Thymus (tissue), 11 donors: ENCODE results near the gene CCR5AS.
A peak's percentile ranks its signal among the peaks of the same experiment; 100 is the strongest.
"Not testable (repeated sequence)": the region's sequence is repeated elsewhere in the genome, so short reads cannot be mapped to it uniquely, and the experiment has no call there.

Experiments
- DNase-seq, 9 donors: peaks; one replicate each; pipeline ENCODE4 v3.0.0-alpha.2; 2013; ENCODE audit warnings: low spot score in 9 of 9, low read depth in 6 of 9, missing footprints in 1 of 9
- H3K27ac ChIP-seq, 2 donors: one replicate each; pipeline ENCODE4 v1.5.1; 2013; ENCODE audit warnings: control low read depth in 1 of 2, low read depth in 1 of 2, low read length in 1 of 2, mild to moderate bottlenecking in 1 of 2, moderate library complexity in 1 of 2
- H3K27me3 ChIP-seq, 2 donors: one replicate each; pipeline ENCODE4 v1.5.1; 2013; ENCODE audit warnings: low read length in 1 of 2; ENCODE audit not compliant: control insufficient read depth in 2 of 2, insufficient read depth in 1 of 2
- H3K36me3 ChIP-seq, 2 donors: one replicate each; pipeline ENCODE4 v1.5.1; 2013; ENCODE audit warnings: low read length in 1 of 2, mild to moderate bottlenecking in 1 of 2, moderate library complexity in 1 of 2; ENCODE audit not compliant: control insufficient read depth in 2 of 2, insufficient read depth in 2 of 2
- H3K4me1 ChIP-seq, 2 donors: one replicate each; pipeline ENCODE4 v1.5.1; 2013; ENCODE audit warnings: low read length in 2 of 2; ENCODE audit not compliant: control insufficient read depth in 2 of 2, insufficient read depth in 2 of 2
- H3K4me3 ChIP-seq, 2 donors: one replicate each; pipeline ENCODE4 v1.5.1; 2013; ENCODE audit warnings: low read length in 2 of 2, control low read depth in 1 of 2, mild to moderate bottlenecking in 1 of 2
- H3K9me3 ChIP-seq, 2 donors: one replicate each; pipeline ENCODE4 v1.5.1; 2013; ENCODE audit warnings: low read length in 1 of 2, mild to moderate bottlenecking in 1 of 2; ENCODE audit not compliant: control insufficient read depth in 2 of 2, insufficient read depth in 1 of 2
- WGBS: extraction: QIAGEN DNeasy Blood & Tissue Kit; methylation state at CpG from one replicate; pipeline ENCODE4 v1.1.7; 2013; 5-methylcytosine and 5-hydroxymethylcytosine counted together
- donor health status: healthy.

CCR5AS gene

DNA sequence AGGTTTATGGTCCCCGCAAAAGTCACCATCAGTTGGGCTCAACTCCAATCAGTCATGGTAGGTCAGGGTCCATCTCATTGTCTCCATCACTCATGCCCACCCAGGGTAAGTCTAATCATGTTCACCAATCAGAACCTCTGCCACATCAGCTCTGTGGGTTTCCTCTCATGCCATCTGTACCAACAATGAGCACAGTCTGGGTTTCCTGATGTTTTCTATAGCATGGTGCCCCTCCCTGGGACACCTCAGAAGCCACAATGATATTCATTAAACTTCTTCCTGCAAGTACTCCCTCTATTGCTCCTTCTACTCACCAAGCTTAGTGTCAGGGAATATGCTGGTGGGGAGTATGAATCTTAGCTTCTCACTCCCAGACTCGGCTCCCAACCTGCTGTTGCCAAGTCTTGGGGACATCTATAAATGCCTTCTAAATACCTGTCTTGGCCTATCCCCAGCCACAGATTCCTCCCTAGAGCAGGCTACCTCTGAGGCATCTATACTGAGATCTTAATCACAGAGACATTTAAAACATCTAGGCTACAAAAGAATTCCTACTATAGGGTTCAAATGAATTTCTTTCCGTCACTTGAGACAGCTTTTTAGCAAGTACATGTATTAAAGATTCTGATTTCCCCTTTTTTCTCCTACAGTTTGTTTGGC is 57.9 kb downstream of the CCR5AS start:
- Histone ChIP-seq H3K4me3 (no peak overlapping the region), H3K36me3 (no peaks in the 10 kb centered on the region), H3K9me3 (peaks cover 0 to 3% of the 10 kb centered on the region in 2 donors), H3K4me1 (peaks cover 14 to 32% of the 10 kb centered on the region in 2 donors), H3K27ac (peak overlapping the region in 1 of 2 donors; percentile 42), H3K27me3 (no peaks in the 10 kb centered on the region)
- peak in 1 of 9 donors; percentile 52 for DNase-seq
- WGBS = 57% methylated on average over 3 of the region's 3 CpGs

DNA sequence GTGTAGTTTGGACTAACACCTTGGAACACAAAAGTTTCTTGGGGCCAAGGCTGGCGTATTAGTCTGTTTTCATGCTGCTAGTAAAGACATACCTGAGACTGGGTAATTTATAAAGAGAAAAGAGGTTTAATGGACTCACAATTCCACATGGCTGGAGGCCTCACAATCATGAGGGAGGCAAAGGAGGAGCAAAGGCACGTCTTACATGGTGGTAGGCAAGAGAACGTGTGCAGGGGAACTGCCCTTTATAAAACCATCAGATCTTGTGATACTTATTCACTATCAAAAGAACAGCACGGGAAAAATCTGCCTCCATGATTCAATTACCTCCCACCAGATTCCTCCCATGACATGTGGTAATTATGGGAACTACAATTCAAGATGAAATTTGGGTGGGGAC is 62.4 kb downstream of the CCR5AS start:
- H3K27ac ChIP-seq = no peak overlapping the region
- 96% methylated on average over 4 of the region's 4 CpGs for WGBS
- no peak for DNase-seq

DNA sequence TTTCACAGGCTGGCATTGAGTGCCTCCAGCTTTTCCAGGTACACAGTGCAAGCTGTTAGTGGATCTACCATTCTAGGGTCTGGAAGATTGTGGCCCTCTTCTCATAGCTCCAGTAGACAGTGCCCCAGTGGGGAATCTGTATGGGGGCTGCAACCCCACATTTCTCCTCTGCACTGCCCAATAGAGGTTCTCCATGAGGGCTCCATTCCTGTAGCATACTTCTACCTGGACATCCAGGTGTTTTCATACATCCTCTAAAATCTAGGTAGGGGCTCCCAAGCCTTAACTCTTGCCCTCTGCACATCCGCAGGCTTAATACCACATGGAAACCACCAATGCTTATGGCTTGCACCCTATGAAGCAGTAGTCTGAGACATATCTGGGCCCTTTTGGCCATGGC is 68.0 kb downstream of the CCR5AS start:
- H3K36me3 ChIP-seq = no peaks in the 10 kb centered on the region
- no peak overlapping the region for H3K4me3 ChIP-seq
- H3K27ac ChIP-seq = no peak overlapping the region
- no peaks in the 10 kb centered on the region for H3K27me3 ChIP-seq
- 96% methylated on average over 1 of the region's 1 CpG for WGBS
- DNase-seq = no peak
- no peaks in the 10 kb centered on the region for H3K4me1 ChIP-seq
- H3K9me3 ChIP-seq = peaks cover 5 to 13% of the 10 kb centered on the region in 2 donors

More for the DNA sequence above, 62.4 kb downstream of the CCR5AS start:
- Histone ChIP-seq H3K4me3 (no peak overlapping the region), H3K36me3 (no peaks in the 10 kb centered on the region), H3K27me3 (no peaks in the 10 kb centered on the region), H3K9me3 (peaks cover 1 to 3% of the 10 kb centered on the region in 2 donors), H3K4me1 (peaks cover 5 to 8% of the 10 kb centered on the region in 2 donors)

DNA sequence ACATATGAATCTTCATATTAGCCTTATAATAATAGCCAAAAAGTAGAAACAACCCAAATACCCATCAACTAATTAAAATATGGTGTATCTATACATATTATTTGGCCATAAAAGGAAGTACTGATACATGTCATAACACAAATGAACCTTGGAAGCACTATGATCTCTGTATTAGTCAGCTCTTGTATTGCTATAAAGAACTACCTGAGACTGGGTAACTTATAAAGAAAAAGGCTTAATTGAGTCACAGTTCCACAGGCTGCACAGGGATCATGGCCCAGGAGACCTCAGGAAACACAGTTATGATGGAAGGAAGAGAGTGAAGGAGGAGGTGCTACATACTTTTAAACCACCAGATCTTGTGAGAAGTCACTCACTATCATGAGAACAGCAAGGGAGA is 69.0 kb downstream of the CCR5AS start:
- peaks cover 5 to 13% of the 10 kb centered on the region in 2 donors for H3K9me3 ChIP-seq
- H3K27ac ChIP-seq = no peak overlapping the region
- no peak for DNase-seq
- H3K27me3 ChIP-seq = no peaks in the 10 kb centered on the region
- no peak overlapping the region for H3K4me3 ChIP-seq
- H3K36me3 ChIP-seq = no peaks in the 10 kb centered on the region
- no peaks in the 10 kb centered on the region for H3K4me1 ChIP-seq

DNA sequence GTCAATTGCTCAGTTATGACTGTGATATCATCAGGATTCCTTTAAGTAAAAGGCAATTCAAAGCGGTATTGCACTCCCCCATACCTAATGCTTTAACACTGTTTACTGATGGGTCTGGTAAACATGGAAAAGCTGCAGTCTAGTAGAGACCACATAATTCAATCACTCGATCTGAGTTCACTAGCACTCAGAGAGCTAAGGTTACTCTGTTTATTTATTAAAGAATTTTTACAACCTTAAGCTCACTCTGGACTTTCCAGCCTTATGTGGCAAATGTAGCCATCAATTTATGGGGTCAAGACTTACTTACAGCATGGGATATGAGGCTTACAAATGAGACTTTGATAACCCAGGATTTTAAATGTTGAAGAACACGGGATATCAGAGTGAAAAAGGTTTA is 71.3 kb downstream of the CCR5AS start:
- WGBS = 97% methylated on average over 3 of the region's 3 CpGs
- no peak overlapping the region for H3K27ac ChIP-seq
- H3K27me3 ChIP-seq = no peaks in the 10 kb centered on the region
- DNase-seq = no peak
- peaks cover 5 to 13% of the 10 kb centered on the region in 2 donors for H3K9me3 ChIP-seq
- no peak overlapping the region for H3K4me3 ChIP-seq
- no peaks in the 10 kb centered on the region for H3K36me3 ChIP-seq
- H3K4me1 ChIP-seq = no peaks in the 10 kb centered on the region

DNA sequence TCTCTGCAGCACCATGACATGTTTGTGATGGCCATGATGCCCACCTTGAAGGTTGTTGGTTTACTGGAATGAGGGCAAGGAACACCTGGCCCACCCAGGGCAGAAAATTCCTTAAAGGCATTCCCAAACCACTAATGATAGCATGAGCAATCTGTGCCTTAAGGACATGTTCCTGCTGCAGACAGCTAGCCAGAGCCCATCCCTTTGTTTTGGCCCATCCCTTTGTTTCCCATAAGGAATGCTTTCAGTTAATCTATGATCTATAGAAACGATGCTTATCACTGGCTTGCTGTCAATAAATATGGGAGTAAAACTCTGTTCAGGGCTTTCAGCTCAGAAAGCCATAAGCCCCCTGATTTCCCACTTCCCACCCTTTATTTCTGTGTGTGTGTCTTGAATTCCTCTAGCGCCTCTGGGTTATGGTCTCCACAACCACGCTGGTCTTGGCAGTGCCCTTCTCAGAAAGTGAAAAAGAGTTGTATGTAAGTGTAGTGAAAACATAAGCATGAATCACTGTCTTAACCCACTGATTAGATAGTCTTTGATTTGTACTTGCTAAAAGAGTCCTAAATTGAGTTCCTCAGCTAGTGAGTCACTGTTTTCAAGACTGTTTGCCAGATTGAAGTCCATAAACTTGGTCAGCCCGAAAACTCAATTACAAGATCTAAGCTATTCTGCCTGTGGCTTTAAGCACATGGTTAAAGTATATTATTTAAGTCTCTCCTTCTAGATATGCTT is 72.0 kb downstream of the CCR5AS start:
- Histone ChIP-seq H3K9me3 (peaks cover 5 to 13% of the 10 kb centered on the region in 2 donors), H3K4me3 (no peak overlapping the region), H3K36me3 (no peaks in the 10 kb centered on the region), H3K27me3 (no peaks in the 10 kb centered on the region), H3K4me1 (no peaks in the 10 kb centered on the region), H3K27ac (no peak overlapping the region)
- DNase-seq = no peak
- WGBS = 73% methylated on average over 4 of the region's 4 CpGs

DNA sequence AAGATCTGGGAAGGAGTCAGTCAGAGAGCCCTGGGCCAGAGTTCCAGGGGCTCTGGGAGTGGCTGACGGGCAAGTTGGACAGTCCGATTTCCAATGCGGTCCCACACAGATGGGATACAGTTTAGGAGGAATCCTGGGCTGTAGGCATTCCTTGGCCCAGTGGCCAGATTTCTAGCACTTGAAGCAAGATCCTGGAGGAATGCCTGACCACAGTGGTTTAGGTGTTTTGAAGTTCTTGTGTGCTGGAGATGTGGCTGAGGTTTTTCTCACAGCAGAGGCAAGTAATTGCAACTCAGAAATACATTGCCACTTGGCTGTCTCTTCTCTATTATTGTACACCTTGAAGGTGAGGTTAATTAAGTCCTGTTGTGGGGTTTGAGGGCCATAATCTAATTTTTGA is 76.2 kb downstream of the CCR5AS start:
- not testable (repeated sequence) for H3K27ac ChIP-seq, H3K27me3 ChIP-seq, H3K36me3 ChIP-seq, H3K4me3 ChIP-seq, DNase-seq, H3K4me1 ChIP-seq, H3K9me3 ChIP-seq
- WGBS = 96% methylated on average over 3 of the region's 3 CpGs

DNA sequence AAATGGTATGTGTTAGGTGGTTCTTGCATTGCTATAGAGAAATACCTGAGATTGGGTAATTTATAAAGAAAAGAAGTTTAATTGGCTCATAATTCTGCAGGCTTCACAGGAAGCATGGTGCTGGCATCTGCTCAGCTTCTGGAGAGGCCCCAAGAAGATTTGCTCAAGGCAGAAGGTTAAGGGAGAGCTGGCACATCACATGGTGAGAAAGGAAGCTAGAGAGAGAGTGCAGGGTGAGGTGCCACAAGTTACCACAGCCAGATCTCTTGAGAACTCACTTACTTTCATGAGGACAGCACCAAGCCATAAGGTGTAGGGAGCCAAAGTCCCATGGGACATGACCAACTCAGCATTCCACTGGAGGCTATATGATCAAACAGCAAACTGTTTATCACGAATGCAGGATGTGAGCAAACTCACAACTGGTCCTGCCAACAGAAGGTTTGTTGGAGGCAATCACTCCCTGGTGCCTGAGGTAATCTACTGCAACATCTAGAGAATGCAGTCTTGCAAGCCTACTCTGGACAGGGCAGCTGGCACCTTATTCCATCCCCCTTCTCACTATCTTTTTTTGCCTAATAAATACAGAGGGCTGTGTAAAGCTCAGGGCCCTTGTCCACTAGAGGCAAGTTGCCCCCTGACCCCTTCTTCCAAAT is 81.1 kb downstream of the CCR5AS start:
- Histone ChIP-seq H3K36me3 (no peaks in the 10 kb centered on the region), H3K27ac (no peak overlapping the region), H3K4me3 (no peak overlapping the region), H3K4me1 (no peaks in the 10 kb centered on the region), H3K9me3 (peaks cover 0 to 3% of the 10 kb centered on the region in 2 donors), H3K27me3 (no peaks in the 10 kb centered on the region)
- WGBS = 93% methylated on average over 1 of the region's 1 CpG
- no peak for DNase-seq

DNA sequence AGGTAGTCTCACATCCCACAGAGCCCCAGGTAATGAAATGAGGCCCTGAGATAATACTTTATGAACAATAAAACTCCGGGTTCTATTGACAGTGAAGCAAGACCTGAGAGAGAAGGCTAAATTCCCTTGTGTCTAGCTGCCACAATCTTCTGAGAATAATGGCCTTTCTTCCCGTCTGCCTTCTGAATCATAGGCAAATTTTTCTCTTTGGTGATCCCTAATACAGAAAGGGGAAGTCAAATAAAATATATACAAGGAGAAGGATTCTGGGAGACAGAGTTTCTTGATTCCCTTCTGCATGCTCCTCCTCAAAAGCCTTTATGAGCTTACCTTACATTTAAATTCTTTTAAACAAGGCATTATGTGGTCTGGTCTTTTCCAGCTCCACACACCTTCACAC is 82.8 kb downstream of the CCR5AS start:
- Histone ChIP-seq H3K4me3 (no peak overlapping the region), H3K4me1 (no peaks in the 10 kb centered on the region), H3K27ac (no peak overlapping the region), H3K27me3 (no peaks in the 10 kb centered on the region), H3K36me3 (no peaks in the 10 kb centered on the region), H3K9me3 (peaks cover 0 to 3% of the 10 kb centered on the region in 2 donors)
- 95% methylated on average over 2 of the region's 2 CpGs for WGBS
- DNase-seq = no peak
